ENCODE data around the gene RINT1.
"Not testable (repeated sequence)": the region's sequence is repeated elsewhere in the genome, so short reads cannot be mapped to it uniquely, and the experiment has no call there.

The RINT1 gene

GRCh38 chr7:105502173-105502572, 29.8 kb upstream of the RINT1 start:
- Histone ChIP-seq H3K27me3 (ENCODE audit: low read depth, low read length) (no peaks in the 10 kb centered on the region), H3K9me3 (ENCODE audit: insufficient read depth, low read length) (no peaks in the 10 kb centered on the region), H2AFZ (ENCODE audit: low read depth, low read length) (no peak overlapping the region), H3K4me2 (ENCODE audit: low read length) (no peak overlapping the region), H3K9ac (ENCODE audit: low read length) (no peak overlapping the region), H3K4me3 (ENCODE audit: low read length) (no peak overlapping the region), H3K27ac (ENCODE audit: low read length) (no peak overlapping the region), H3K4me1 (ENCODE audit: low read length) (no peaks in the 10 kb centered on the region), H3K79me2 (ENCODE audit: low read length) (peaks cover 4% of the 10 kb centered on the region; the same call in 1 of the 2 replicates), H4K20me1 (ENCODE audit: insufficient read depth, low read length) (no peaks in the 10 kb centered on the region), H3K36me3 (replicated peaks; ENCODE audit: low read depth, low read length) (peaks cover 44% of the 10 kb centered on the region)
- no peak for TF ChIP-seq EZH2phosphoT487 (IDR thresholded peaks at IDR 0.05; ENCODE audit: low read depth)
- no peak for TF ChIP-seq CTCF (IDR thresholded peaks at IDR 0.05; ENCODE audit: low read depth, low read length)

- TF ChIP-seq CTCF (IDR thresholded peaks at IDR 0.05; ENCODE audit: low read depth, low read length) = no peak
- TF ChIP-seq EZH2phosphoT487 (IDR thresholded peaks at IDR 0.05; ENCODE audit: low read depth) = no peak
- Histone ChIP-seq H3K4me2 (ENCODE audit: low read length) (no peak overlapping the region), H3K9me3 (ENCODE audit: insufficient read depth, low read length) (no peaks in the 10 kb centered on the region), H3K4me1 (ENCODE audit: low read length) (peaks cover 7% of the 10 kb centered on the region), H3K27me3 (ENCODE audit: low read depth, low read length) (no peaks in the 10 kb centered on the region), H3K79me2 (ENCODE audit: low read length) (peaks cover 85% of the 10 kb centered on the region), H3K4me3 (ENCODE audit: low read length) (no peak overlapping the region), H4K20me1 (ENCODE audit: insufficient read depth, low read length) (peaks cover 5% of the 10 kb centered on the region; the same call in 1 of the 2 replicates), H3K27ac (ENCODE audit: low read length) (no peak overlapping the region), H3K9ac (ENCODE audit: low read length) (no peak overlapping the region), H2AFZ (ENCODE audit: low read depth, low read length) (no peak overlapping the region), H3K36me3 (replicated peaks; ENCODE audit: low read depth, low read length) (peaks cover 14% of the 10 kb centered on the region)
Observed at GRCh38 chr7:105512415-105512814, 19.6 kb upstream of the RINT1 start.

- Histone ChIP-seq H3K9me3 (ENCODE audit: insufficient read depth, low read length) (no peaks in the 10 kb centered on the region), H3K4me2 (ENCODE audit: low read length) (no peak overlapping the region), H3K27ac (ENCODE audit: low read length) (no peak overlapping the region), H4K20me1 (ENCODE audit: insufficient read depth, low read length) (peaks cover 5% of the 10 kb centered on the region; the same call in 1 of the 2 replicates), H2AFZ (ENCODE audit: low read depth, low read length) (no peak overlapping the region), H3K36me3 (replicated peaks; ENCODE audit: low read depth, low read length) (peaks cover 13% of the 10 kb centered on the region), H3K4me3 (ENCODE audit: low read length) (no peak overlapping the region), H3K4me1 (ENCODE audit: low read length) (peaks cover 7% of the 10 kb centered on the region), H3K27me3 (ENCODE audit: low read depth, low read length) (no peaks in the 10 kb centered on the region), H3K9ac (ENCODE audit: low read length) (no peak overlapping the region), H3K79me2 (ENCODE audit: low read length) (peaks cover 90% of the 10 kb centered on the region)
- TF ChIP-seq CTCF (IDR thresholded peaks at IDR 0.05; ENCODE audit: low read depth, low read length) (no peak), EZH2phosphoT487 (IDR thresholded peaks at IDR 0.05; ENCODE audit: low read depth) (no peak)
Observed at GRCh38 chr7:105512926-105513526, 19.0 kb upstream of the RINT1 start.

GRCh38 chr7:105515610-105516009, 16.4 kb upstream of the RINT1 start:
- not testable (repeated sequence) for H2AFZ ChIP-seq (ENCODE audit: low read depth, low read length); H4K20me1 ChIP-seq (ENCODE audit: insufficient read depth, low read length); H3K4me3 ChIP-seq (ENCODE audit: low read length); H3K9me3 ChIP-seq (ENCODE audit: insufficient read depth, low read length); H3K9ac ChIP-seq (ENCODE audit: low read length); H3K27me3 ChIP-seq (ENCODE audit: low read depth, low read length); H3K4me1 ChIP-seq (ENCODE audit: low read length); H3K4me2 ChIP-seq (ENCODE audit: low read length); H3K27ac ChIP-seq (ENCODE audit: low read length)
- Histone ChIP-seq H3K79me2 (ENCODE audit: low read length) (peaks cover 91% of the 10 kb centered on the region), H3K36me3 (replicated peaks; ENCODE audit: low read depth, low read length) (peaks cover 15% of the 10 kb centered on the region)
